GM12878 (cell line): ENCODE results near the gene TOB1. TPM values are rescaled to one million over a fixed set of nuclear protein-coding genes. Genes with fewer than 3 reads are reported as not detected.

Experiments
- ATAC-seq: fragments of 200-7000 bp; cut with Tn5 transposase; 3 replicates; pipeline ENCODE4 v1.9.1; 2020; ENCODE audit warnings: mild to moderate bottlenecking, moderate library complexity
- BruUV-seq: library from RNA; stranded (reverse); fragments of 400-500 nt; replicated peaks from 2 replicates; lab custom pipeline; 2021; lab: Mats Ljungman, UMichigan
- CTCF ChIA-PET: fragments of 300-600 bp; sonication (Branson Sonifier 250); formaldehyde crosslinking; extraction: SDS; loops from one replicate; lab custom pipeline; 2021; ENCODE audit warnings: inconsistent platforms; lab: Yijun Ruan, JAX
- POLR2A ChIA-PET: fragments of 350-600 bp; formaldehyde crosslinking; extraction: SDS; loops from one replicate; lab custom pipeline; 2021; ENCODE audit warnings: inconsistent platforms; lab: Charles Lee
- RAD21 ChIA-PET: fragments of 300-600 bp; sonication (Branson Sonifier 250); formaldehyde crosslinking; loops from one replicate; lab custom pipeline; 2023; ENCODE audit warnings: antibody characterized with exemption; ENCODE audit not compliant: unreplicated experiment; lab: Charles Lee
- SMC1A ChIA-PET: fragments of 300-600 bp; sonication (Branson Sonifier 250); formaldehyde crosslinking; loops from one replicate; lab custom pipeline; 2023; ENCODE audit not compliant: unreplicated experiment, uncharacterized antibody; lab: Charles Lee
- DNase-seq: peaks from one replicate; pipeline ENCODE4 v3.0.0-alpha.2; 2011; ENCODE audit warnings: low read depth, low spot score
- FAIRE-seq: peaks from 3 replicates; lab custom pipeline; 2011; peaks lifted over from hg19 to GRCh38; lab: Jason Lieb, UNC
- H2AFZ ChIP-seq: 2 replicates; pipeline ENCODE4 v1.6.0; 2011; ENCODE audit warnings: low read depth, low read length, control low read depth; ENCODE audit not compliant: control insufficient read depth
- H3K27ac ChIP-seq: 2 replicates; pipeline ENCODE4 v1.5.1; 2011; ENCODE audit warnings: control low read depth; ENCODE audit not compliant: control insufficient read depth, insufficient read depth
- H3K27me3 ChIP-seq, 2 experiments: replicated peaks in 1 of 2; 2 replicates each; pipeline versions ENCODE4 v1.6.0 to v1.6.1; 2011; ENCODE audit warnings: low read length in 1 of 2; ENCODE audit not compliant: control insufficient read depth in 2 of 2, insufficient read depth in 2 of 2
- H3K36me3 ChIP-seq, 2 experiments: 2 replicates each; pipeline ENCODE4 v1.5.1; 2011; ENCODE audit warnings: low read length in 1 of 2; ENCODE audit not compliant: control insufficient read depth in 2 of 2, insufficient read depth in 2 of 2
- H3K4me1 ChIP-seq: 2 replicates; pipeline ENCODE4 v1.6.1; 2011; ENCODE audit warnings: mild to moderate bottlenecking, low read length, moderate library complexity, mixed read lengths; ENCODE audit not compliant: control insufficient read depth, insufficient read depth
- H3K4me2 ChIP-seq: 2 replicates; pipeline ENCODE4 v1.6.0; 2011; ENCODE audit warnings: control low read depth; ENCODE audit not compliant: control insufficient read depth, insufficient read depth
- H3K4me3 ChIP-seq: fragments of 200-600 bp; sonication (generic); 2 replicates; pipeline ENCODE4 v1.5.1; 2016
- H3K79me2 ChIP-seq: 2 replicates; pipeline ENCODE4 v1.6.0; 2011; ENCODE audit warnings: low read length; ENCODE audit not compliant: control insufficient read depth, insufficient read depth
- H3K9ac ChIP-seq: 2 replicates; pipeline ENCODE4 v1.8.0; 2011; ENCODE audit warnings: low read length, control low read depth, mixed read lengths; ENCODE audit not compliant: control insufficient read depth, insufficient read depth
- H3K9me3 ChIP-seq: replicated peaks from 3 replicates; pipeline ENCODE4 v1.5.1; 2011; ENCODE audit warnings: mild to moderate bottlenecking, low read length; ENCODE audit not compliant: control insufficient read depth, insufficient read depth
- H4K20me1 ChIP-seq: 2 replicates; pipeline ENCODE4 v1.6.0; 2011; ENCODE audit not compliant: control insufficient read depth, insufficient read depth
- BACH1 ChIP-seq: fragments of 450-650 bp; IDR thresholded peaks from 2 replicates; pipeline ENCODE4 v1.6.1; 2017; ENCODE audit warnings: mild to moderate bottlenecking, borderline replicate concordance
- CHD2 ChIP-seq: IDR thresholded peaks from 2 replicates; pipeline ENCODE4 v1.6.1; 2011; ENCODE audit warnings: low read depth, low read length, improper control_type of control experiment, borderline replicate concordance
- CREM ChIP-seq: IDR thresholded peaks from 2 replicates; pipeline ENCODE4 v1.6.1; 2014; ENCODE audit warnings: antibody characterized with exemption, low read depth
- E4F1 ChIP-seq: fragments of 450-650 bp; IDR thresholded peaks from 2 replicates; pipeline ENCODE4 v1.6.1; 2018; ENCODE audit warnings: borderline replicate concordance, mild to moderate bottlenecking; ENCODE audit not compliant: partially characterized antibody
- EED ChIP-seq: sonication (generic); IDR thresholded peaks from 2 replicates; pipeline ENCODE4 v1.6.1; 2016; ENCODE audit warnings: antibody characterized with exemption, low read depth
- IRF5 ChIP-seq: fragments of 450-650 bp; IDR thresholded peaks from 2 replicates; pipeline ENCODE4 v1.6.1; 2017; ENCODE audit warnings: borderline replicate concordance
- MTA3 ChIP-seq: IDR thresholded peaks from 2 replicates; pipeline ENCODE4 v1.6.1; 2012; ENCODE audit warnings: low read length, inconsistent platforms, borderline replicate concordance
- NFIC ChIP-seq: IDR thresholded peaks from 2 replicates; pipeline ENCODE4 v1.6.1; 2012; ENCODE audit warnings: low read depth, mild to moderate bottlenecking, inconsistent platforms, low read length, moderate library complexity
- TARDBP ChIP-seq: IDR thresholded peaks from 2 replicates; pipeline ENCODE4 v1.6.1; 2016; ENCODE audit warnings: borderline replicate concordance
- ZZZ3 ChIP-seq: IDR thresholded peaks from 2 replicates; pipeline ENCODE4 v1.6.1; 2011; ENCODE audit warnings: low read depth; ENCODE audit not compliant: control insufficient read depth, insufficient read length
- WGBS: methylation state at CpG from one replicate; pipeline ENCODE4 v1.1.6; 2016; ENCODE audit warnings: low lambda C conversion rate; ENCODE audit not compliant: insufficient replicate concordance, insufficient coverage; ENCODE audit errors: missing lambda C conversion rate; 5-methylcytosine and 5-hydroxymethylcytosine counted together
- in situ Hi-C: fragments of 300-500 bp; cut with MboI; formaldehyde crosslinking; loops from 9 replicates; pipeline ENCODE4 v1.14.3; 2018; ENCODE audit warnings: mixed read lengths
- intact Hi-C: fragments of 100-400 bp; cut with micrococcal nuclease; formaldehyde crosslinking; loops from one replicate; pipeline ENCODE4 v1.14.2; 2022; ENCODE audit not compliant: unreplicated experiment
- polyA plus RNA-seq, 11 experiments: library from polyadenylated mRNA; depleted of rRNA in 4 of 11; unstranded in 6 of 11; stranded (reverse) in 5 of 11; fragments of >200 nt; fragmentation: Nextera tagmentation in 4 of 11; fragmentation: Illumina TruSeq in 1 of 11; extraction: Ambion mirVana in 4 of 11; extraction: Trizol in 1 of 11; gene quantifications; 1 replicate in 1 of 11; 2 replicates in 10 of 11; pipeline versions ENCODE4 v1.2.1 to v1.2.3, GENCODE V29; 2011 to 2016; ENCODE audit warnings: inconsistent platforms in 2 of 11, missing spikeins in 2 of 11, low read depth in 1 of 11
- total RNA-seq, 4 experiments: library from RNA; depleted of rRNA in 3 of 4; stranded (reverse); fragments of >200 nt in 3 of 4; fragmentation: Illumina TruSeq in 1 of 4; extraction: Trizol in 1 of 4; gene quantifications; 2 replicates each; pipeline versions ENCODE4 v1.2.1 to v1.2.3, GENCODE V29; 2013 to 2021

The TOB1 gene
- total and polyA plus RNA-seq, 10 of the 15 experiments (the other 5 are each of a cell fraction or from before 2014, with no cell fraction given): 5.0 to 32.4 (median 13.7) TPM

- ChIA-PET SMC1A (interaction anchor here (0.8 to 2.0 kb wide), 3 partner anchors 13 to 99 kb away, joined by 3 to 10 read pairs (median 3); no protein-coding TSS in a partner anchor), RAD21 (interaction anchor here (1.1 kb wide), 1 partner anchor 82 kb away, joined by 3 read pairs; no protein-coding TSS in a partner anchor), CTCF (interaction anchor here (2.9 to 8.7 kb wide), 2 partner anchors 16 to 89 kb away, joined by 14 to 85 read pairs; no protein-coding TSS in a partner anchor), POLR2A (interaction anchor here (0.5 to 3.5 kb wide), 4 partner anchors 15 to 245 kb away, joined by 4 to 31 read pairs (median 5); no protein-coding TSS in a partner anchor)
- DNase-seq (no peak), ATAC-seq (no peak), FAIRE-seq (no peak)
- WGBS: 0% methylated on average over 1 of the region's 1 CpG
- Histone ChIP-seq H3K4me2 (peak overlapping the region; percentile 82), H3K27me3 (no peaks in the 10 kb centered on the region), H3K9me3 (no peaks in the 10 kb centered on the region), H3K36me3 (no peaks in the 10 kb centered on the region; a peak in 1 of 4 replicates), H3K27ac (peak overlapping the region; percentile 98), H3K79me2 (peaks cover 37% of the 10 kb centered on the region), H4K20me1 (no peaks in the 10 kb centered on the region), H2AFZ (peak overlapping the region; percentile 30; the same call in 1 of the 2 replicates), H3K4me3 (peak overlapping the region; percentile 81), H3K4me1 (peaks cover 13% of the 10 kb centered on the region), H3K9ac (peak overlapping the region; percentile 96)
- in situ Hi-C loops (loop anchor here (5.0 kb wide), 1 partner anchor 284 kb away; the partner anchor contains the start of gene NME1), intact Hi-C loops (loop anchor here (5.0 to 10.0 kb wide), 2 partner anchors 184 to 387 kb away; no protein-coding TSS in a partner anchor)
- TF ChIP-seq TARDBP: no peak
- no TSS peak for BruUV-seq
These were observed 1.9 kb upstream of the TOB1 start for GRCh38 chr17:50868140-50868438.

GRCh38 chr17:50867363-50868139 lies 1.4 kb upstream of the TOB1 start:
- ChIA-PET POLR2A (interaction anchor here (0.5 to 3.5 kb wide), 10 partner anchors 15 to 446 kb away, joined by 3 to 31 read pairs (median 5); partner anchors contain the start of gene SPAG9), SMC1A (interaction anchor here (0.7 to 2.0 kb wide), 5 partner anchors 11 to 150 kb away, joined by 3 to 10 read pairs (median 3); no protein-coding TSS in a partner anchor), RAD21 (interaction anchor here (0.9 to 3.9 kb wide), 6 partner anchors 15 to 286 kb away, joined by 3 to 19 read pairs (median 4); partner anchors contain the start of gene NME1), CTCF (interaction anchor here (0.7 to 8.7 kb wide), 6 partner anchors 12 to 148 kb away, joined by 3 to 85 read pairs (median 4); partner anchors contain the start of gene LUC7L3)
- in situ Hi-C loops (loop anchor here (5.0 kb wide), 1 partner anchor 285 kb away; the partner anchor contains the start of gene NME1), intact Hi-C loops (loop anchor here (5.0 to 10.0 kb wide), 2 partner anchors 185 to 387 kb away; no protein-coding TSS in a partner anchor)
- Histone ChIP-seq H4K20me1 (no peaks in the 10 kb centered on the region), H3K79me2 (peaks cover 39% of the 10 kb centered on the region), H3K27ac (peak overlapping the region; percentile 98), H3K4me1 (peaks cover 8% of the 10 kb centered on the region), H3K9ac (peak overlapping the region; percentile 96), H3K27me3 (no peaks in the 10 kb centered on the region), H3K4me3 (peak overlapping the region; percentile 81), H2AFZ (peak overlapping the region; percentile 30), H3K4me2 (peak overlapping the region; percentile 82), H3K9me3 (no peaks in the 10 kb centered on the region), H3K36me3 (no peaks in the 10 kb centered on the region; a peak in 1 of 4 replicates)
- peak; percentile 99 for FAIRE-seq
- under 1% methylated on average over 35 of the region's 35 CpGs for WGBS
- ATAC-seq: peak; percentile 67
- peak; percentile 88 for DNase-seq
- no TSS peak for BruUV-seq
- TF ChIP-seq BACH1 (peak; percentile 58; the same call in 1 of the 2 replicates), CREM (peak; percentile 85), CHD2 (peak; percentile 75; the same call in 1 of the 2 replicates), EED (peak; percentile 95), MTA3 (no peak), E4F1 (peak; percentile 60), NFIC (peak; percentile 56; the same call in 1 of the 2 replicates), IRF5 (no peak), ZZZ3 (no peak)
